Tibial nerve (tissue), 4 donors: ENCODE data around the gene CNGA3.

Source experiments
- EP300 ChIP-seq, 2 donors: sonication (generic); formaldehyde crosslinking; IDR thresholded peaks; one replicate each; pipeline ENCODE4 v1.6.1; 2017; ENCODE audit warnings: antibody characterized with exemption in 2 of 2, mild to moderate bottlenecking in 1 of 2
- POLR2A ChIP-seq, 2 donors: fragments of 450-650 bp; IDR thresholded peaks; one replicate each; pipeline ENCODE4 v1.6.1; 2017; ENCODE audit warnings: antibody characterized with exemption in 2 of 2, mild to moderate bottlenecking in 2 of 2, moderate library complexity in 2 of 2
- TF ChIP-seq, protein P1 (sequence below), 5 experiments: fragments of 200-600 bp in 3 of 5; fragments of 450-650 bp in 2 of 5; sonication (generic) in 3 of 5; IDR thresholded peaks; one replicate each; pipeline ENCODE4 v1.5.1; 2016 to 2019; ENCODE audit warnings: antibody characterized with exemption in 5 of 5, mild to moderate bottlenecking in 3 of 5, moderate library complexity in 2 of 5

DNA sequence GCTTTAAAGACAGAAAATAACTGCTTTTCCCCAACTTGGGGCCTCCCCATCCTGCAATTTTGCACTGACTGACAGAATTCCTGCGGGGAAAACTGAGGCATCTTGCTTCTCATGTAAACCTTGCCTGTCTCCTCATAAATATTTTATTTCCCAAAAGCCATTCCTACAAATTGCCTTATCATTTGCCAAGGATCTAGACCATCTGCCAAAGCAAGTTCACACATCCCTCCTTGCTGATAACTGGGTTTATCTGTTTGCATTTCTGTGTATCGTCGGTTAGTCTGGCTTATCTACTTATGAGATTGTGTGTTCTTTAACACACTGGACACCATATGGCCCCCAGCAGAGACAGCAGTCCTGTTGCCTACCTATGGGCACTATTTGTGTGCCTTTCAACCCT is 3.0 kb upstream of the CNGA3 start:
- TF ChIP-seq, protein P1, sequence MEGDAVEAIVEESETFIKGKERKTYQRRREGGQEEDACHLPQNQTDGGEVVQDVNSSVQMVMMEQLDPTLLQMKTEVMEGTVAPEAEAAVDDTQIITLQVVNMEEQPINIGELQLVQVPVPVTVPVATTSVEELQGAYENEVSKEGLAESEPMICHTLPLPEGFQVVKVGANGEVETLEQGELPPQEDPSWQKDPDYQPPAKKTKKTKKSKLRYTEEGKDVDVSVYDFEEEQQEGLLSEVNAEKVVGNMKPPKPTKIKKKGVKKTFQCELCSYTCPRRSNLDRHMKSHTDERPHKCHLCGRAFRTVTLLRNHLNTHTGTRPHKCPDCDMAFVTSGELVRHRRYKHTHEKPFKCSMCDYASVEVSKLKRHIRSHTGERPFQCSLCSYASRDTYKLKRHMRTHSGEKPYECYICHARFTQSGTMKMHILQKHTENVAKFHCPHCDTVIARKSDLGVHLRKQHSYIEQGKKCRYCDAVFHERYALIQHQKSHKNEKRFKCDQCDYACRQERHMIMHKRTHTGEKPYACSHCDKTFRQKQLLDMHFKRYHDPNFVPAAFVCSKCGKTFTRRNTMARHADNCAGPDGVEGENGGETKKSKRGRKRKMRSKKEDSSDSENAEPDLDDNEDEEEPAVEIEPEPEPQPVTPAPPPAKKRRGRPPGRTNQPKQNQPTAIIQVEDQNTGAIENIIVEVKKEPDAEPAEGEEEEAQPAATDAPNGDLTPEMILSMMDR (IDR thresholded peaks at IDR 0.05) = no peak
- TF ChIP-seq POLR2A (IDR thresholded peaks at IDR 0.05) = no peak
- no peak for TF ChIP-seq EP300 (IDR thresholded peaks at IDR 0.05)
